HG03558 (cell line): ENCODE measurements around the gene TCP11.
"Not testable (repeated sequence)": the region's sequence is repeated elsewhere in the genome, so short reads cannot be mapped to it uniquely, and the experiment has no call there.

Experiments
- ATAC-seq: cut with Tn5 transposase; IDR thresholded peaks from one replicate; pipeline ENCODE4 v1.9.1; 2021; ENCODE audit warnings: moderate number of reproducible peaks; ENCODE audit not compliant: unreplicated experiment; ENCODE audit errors: extremely low read depth

TCP11 gene

GRCh38 chr6:35148167-35148741, 7.1 kb upstream of the TCP11 start:
- no peak for ATAC-seq

- no peak for ATAC-seq
Measured at GRCh38 chr6:35147486-35147885, 6.3 kb upstream of the TCP11 start.

GRCh38 chr6:35147026-35147425, 5.9 kb upstream of the TCP11 start:
- no peak for ATAC-seq

- no peak for ATAC-seq
Measured at GRCh38 chr6:35146453-35146852, 5.3 kb upstream of the TCP11 start.

- ATAC-seq, result no peak
Measured at GRCh38 chr6:35145757-35146156, 4.6 kb upstream of the TCP11 start.

GRCh38 chr6:35142588-35143569, 1.7 kb upstream of the TCP11 start:
- ATAC-seq, result no peak

- ATAC-seq, result no peak
Measured at GRCh38 chr6:35140639-35141006, 516 bp downstream of the TCP11 start.

GRCh38 chr6:35139924-35140638, 1.1 kb downstream of the TCP11 start:
- no peak for ATAC-seq

- ATAC-seq, result no peak
Measured at GRCh38 chr6:35139470-35139869, 1.7 kb downstream of the TCP11 start.

GRCh38 chr6:35138191-35138590, 2.9 kb downstream of the TCP11 start:
- not testable (repeated sequence) for ATAC-seq

GRCh38 chr6:35136185-35136584, 5.0 kb downstream of the TCP11 start:
- no peak for ATAC-seq

- no peak for ATAC-seq
Measured at GRCh38 chr6:35128496-35128895, 12.6 kb downstream of the TCP11 start.

- ATAC-seq, result no peak
Measured at GRCh38 chr6:35128042-35128441, 13.1 kb downstream of the TCP11 start.

GRCh38 chr6:35124356-35124755, 16.8 kb downstream of the TCP11 start:
- no peak for ATAC-seq

- no peak for ATAC-seq
Measured at GRCh38 chr6:35120746-35121145, 20.4 kb downstream of the TCP11 start.

- no peak for ATAC-seq
Measured at GRCh38 chr6:35108309-35108885, 32.7 kb downstream of the TCP11 start.

- ATAC-seq, result not testable (repeated sequence)
Measured at GRCh38 chr6:35107761-35108160, 33.4 kb downstream of the TCP11 start.

- ATAC-seq, result not testable (repeated sequence)
Measured at GRCh38 chr6:35107208-35107607, 33.9 kb downstream of the TCP11 start.

- not testable (repeated sequence) for ATAC-seq
Measured at GRCh38 chr6:35106061-35106460, 35.1 kb downstream of the TCP11 start.

GRCh38 chr6:35105078-35105477, 36.1 kb downstream of the TCP11 start:
- no peak for ATAC-seq

GRCh38 chr6:35099116-35099515, 42.0 kb downstream of the TCP11 start:
- no peak for ATAC-seq
